Liver (tissue), 3 donors: ENCODE data around the gene CHTF18.

Experiments
- FOXA1 ChIP-seq: IDR thresholded peaks from 2 replicates; pipeline ENCODE4 v1.6.1; 2016; ENCODE audit warnings: antibody characterized with exemption
- HNF4A ChIP-seq, 2 donors: conservative IDR thresholded peaks; 2 replicates each; pipeline ENCODE4 v1.6.1; 2016; ENCODE audit warnings: antibody characterized with exemption in 2 of 2, mild to moderate bottlenecking in 2 of 2
- SP1 ChIP-seq: IDR thresholded peaks from 2 replicates; pipeline ENCODE4 v1.6.1; 2018; ENCODE audit warnings: antibody characterized with exemption, mild to moderate bottlenecking
- TAF1 ChIP-seq: conservative IDR thresholded peaks from 2 replicates; pipeline ENCODE4 v1.6.1; 2016; ENCODE audit warnings: antibody characterized with exemption, mild to moderate bottlenecking
- TF ChIP-seq, protein P1 (sequence below): fragments of 150-350 bp; IDR thresholded peaks from 2 replicates; pipeline ENCODE4 v1.5.1; 2017; ENCODE audit warnings: improper control_type of control experiment, low read depth, low read length; ENCODE audit not compliant: missing input control
- TF ChIP-seq, protein P2 (sequence below): IDR thresholded peaks from 2 replicates; pipeline ENCODE4 v1.6.1; 2016; ENCODE audit warnings: antibody characterized with exemption, mild to moderate bottlenecking
- TF ChIP-seq, protein P3 (sequence below): IDR thresholded peaks from 2 replicates; pipeline ENCODE4 v1.6.1; 2016; ENCODE audit warnings: antibody characterized with exemption
- TF ChIP-seq, protein P4 (sequence below): IDR thresholded peaks from 2 replicates; pipeline ENCODE4 v1.6.1; 2016; ENCODE audit warnings: antibody characterized with exemption
- donor health status: healthy.
- donor health status: healthy.

DNA sequence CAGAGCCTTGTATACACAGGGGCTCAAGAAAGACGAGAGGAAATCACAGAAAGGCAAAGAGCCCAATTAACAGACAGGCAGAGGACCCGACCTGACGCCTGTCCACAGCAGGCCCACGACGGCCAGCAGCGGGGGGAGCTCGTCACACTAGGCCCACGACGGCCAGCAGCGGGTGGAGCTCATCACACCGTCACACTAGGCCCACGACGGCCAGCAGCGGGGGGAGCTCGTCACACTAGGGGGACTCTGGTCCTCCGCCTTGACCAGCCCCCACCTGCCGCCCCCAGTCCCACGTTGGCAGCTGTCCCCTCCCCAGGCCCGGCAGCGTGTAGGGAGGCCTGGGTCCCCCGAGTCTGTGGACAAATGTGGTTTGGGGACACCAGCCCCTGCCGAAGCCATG is 35.8 kb downstream of the CHTF18 start:
- TF ChIP-seq, protein P1, sequence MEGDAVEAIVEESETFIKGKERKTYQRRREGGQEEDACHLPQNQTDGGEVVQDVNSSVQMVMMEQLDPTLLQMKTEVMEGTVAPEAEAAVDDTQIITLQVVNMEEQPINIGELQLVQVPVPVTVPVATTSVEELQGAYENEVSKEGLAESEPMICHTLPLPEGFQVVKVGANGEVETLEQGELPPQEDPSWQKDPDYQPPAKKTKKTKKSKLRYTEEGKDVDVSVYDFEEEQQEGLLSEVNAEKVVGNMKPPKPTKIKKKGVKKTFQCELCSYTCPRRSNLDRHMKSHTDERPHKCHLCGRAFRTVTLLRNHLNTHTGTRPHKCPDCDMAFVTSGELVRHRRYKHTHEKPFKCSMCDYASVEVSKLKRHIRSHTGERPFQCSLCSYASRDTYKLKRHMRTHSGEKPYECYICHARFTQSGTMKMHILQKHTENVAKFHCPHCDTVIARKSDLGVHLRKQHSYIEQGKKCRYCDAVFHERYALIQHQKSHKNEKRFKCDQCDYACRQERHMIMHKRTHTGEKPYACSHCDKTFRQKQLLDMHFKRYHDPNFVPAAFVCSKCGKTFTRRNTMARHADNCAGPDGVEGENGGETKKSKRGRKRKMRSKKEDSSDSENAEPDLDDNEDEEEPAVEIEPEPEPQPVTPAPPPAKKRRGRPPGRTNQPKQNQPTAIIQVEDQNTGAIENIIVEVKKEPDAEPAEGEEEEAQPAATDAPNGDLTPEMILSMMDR: no peak
- TF ChIP-seq, protein P2, sequence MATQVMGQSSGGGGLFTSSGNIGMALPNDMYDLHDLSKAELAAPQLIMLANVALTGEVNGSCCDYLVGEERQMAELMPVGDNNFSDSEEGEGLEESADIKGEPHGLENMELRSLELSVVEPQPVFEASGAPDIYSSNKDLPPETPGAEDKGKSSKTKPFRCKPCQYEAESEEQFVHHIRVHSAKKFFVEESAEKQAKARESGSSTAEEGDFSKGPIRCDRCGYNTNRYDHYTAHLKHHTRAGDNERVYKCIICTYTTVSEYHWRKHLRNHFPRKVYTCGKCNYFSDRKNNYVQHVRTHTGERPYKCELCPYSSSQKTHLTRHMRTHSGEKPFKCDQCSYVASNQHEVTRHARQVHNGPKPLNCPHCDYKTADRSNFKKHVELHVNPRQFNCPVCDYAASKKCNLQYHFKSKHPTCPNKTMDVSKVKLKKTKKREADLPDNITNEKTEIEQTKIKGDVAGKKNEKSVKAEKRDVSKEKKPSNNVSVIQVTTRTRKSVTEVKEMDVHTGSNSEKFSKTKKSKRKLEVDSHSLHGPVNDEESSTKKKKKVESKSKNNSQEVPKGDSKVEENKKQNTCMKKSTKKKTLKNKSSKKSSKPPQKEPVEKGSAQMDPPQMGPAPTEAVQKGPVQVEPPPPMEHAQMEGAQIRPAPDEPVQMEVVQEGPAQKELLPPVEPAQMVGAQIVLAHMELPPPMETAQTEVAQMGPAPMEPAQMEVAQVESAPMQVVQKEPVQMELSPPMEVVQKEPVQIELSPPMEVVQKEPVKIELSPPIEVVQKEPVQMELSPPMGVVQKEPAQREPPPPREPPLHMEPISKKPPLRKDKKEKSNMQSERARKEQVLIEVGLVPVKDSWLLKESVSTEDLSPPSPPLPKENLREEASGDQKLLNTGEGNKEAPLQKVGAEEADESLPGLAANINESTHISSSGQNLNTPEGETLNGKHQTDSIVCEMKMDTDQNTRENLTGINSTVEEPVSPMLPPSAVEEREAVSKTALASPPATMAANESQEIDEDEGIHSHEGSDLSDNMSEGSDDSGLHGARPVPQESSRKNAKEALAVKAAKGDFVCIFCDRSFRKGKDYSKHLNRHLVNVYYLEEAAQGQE: no peak
- TF ChIP-seq SP1 (no peak), HNF4A (conservative IDR thresholded peaks at IDR 0.05) (no peak), FOXA1 (no peak), TAF1 (no peak)
- TF ChIP-seq, protein P3, sequence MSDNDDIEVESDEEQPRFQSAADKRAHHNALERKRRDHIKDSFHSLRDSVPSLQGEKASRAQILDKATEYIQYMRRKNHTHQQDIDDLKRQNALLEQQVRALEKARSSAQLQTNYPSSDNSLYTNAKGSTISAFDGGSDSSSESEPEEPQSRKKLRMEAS: no peak
- TF ChIP-seq, protein P4, sequence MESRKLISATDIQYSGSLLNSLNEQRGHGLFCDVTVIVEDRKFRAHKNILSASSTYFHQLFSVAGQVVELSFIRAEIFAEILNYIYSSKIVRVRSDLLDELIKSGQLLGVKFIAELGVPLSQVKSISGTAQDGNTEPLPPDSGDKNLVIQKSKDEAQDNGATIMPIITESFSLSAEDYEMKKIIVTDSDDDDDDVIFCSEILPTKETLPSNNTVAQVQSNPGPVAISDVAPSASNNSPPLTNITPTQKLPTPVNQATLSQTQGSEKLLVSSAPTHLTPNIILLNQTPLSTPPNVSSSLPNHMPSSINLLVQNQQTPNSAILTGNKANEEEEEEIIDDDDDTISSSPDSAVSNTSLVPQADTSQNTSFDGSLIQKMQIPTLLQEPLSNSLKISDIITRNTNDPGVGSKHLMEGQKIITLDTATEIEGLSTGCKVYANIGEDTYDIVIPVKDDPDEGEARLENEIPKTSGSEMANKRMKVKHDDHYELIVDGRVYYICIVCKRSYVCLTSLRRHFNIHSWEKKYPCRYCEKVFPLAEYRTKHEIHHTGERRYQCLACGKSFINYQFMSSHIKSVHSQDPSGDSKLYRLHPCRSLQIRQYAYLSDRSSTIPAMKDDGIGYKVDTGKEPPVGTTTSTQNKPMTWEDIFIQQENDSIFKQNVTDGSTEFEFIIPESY: no peak
